ENCODE data around the gene PDPK1.
"Not testable (repeated sequence)": the region's sequence is repeated elsewhere in the genome, so short reads cannot be mapped to it uniquely, and the experiment has no call there.

PDPK1 gene

DNA sequence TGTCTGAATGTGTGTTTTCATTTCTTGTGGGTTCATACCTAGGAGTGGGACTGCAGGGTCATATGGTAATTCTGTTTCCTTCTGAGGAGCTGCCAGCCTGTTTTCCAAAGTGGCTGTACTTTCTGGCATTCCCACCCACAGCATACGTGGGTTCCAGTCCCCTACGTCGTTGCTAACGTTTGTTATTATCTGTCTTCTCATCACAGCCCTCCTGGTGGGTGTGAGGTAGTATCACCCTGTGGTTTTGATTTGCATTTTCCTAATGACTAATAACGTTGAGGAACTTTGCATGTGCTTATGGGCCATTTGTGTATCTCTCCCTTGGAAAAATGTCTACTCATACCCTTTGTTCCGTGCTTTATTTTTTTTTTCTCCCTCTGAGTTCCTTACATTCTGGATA lies 89.3 kb downstream of the PDPK1 start:
- DNase-seq; in situ Hi-C loops (cut with HindIII; ENCODE audit: low pct_ligation_motif_present, low pct_unique_long_range_greater_than_20kb, low sequenced_read_pairs): not testable (repeated sequence)

DNA sequence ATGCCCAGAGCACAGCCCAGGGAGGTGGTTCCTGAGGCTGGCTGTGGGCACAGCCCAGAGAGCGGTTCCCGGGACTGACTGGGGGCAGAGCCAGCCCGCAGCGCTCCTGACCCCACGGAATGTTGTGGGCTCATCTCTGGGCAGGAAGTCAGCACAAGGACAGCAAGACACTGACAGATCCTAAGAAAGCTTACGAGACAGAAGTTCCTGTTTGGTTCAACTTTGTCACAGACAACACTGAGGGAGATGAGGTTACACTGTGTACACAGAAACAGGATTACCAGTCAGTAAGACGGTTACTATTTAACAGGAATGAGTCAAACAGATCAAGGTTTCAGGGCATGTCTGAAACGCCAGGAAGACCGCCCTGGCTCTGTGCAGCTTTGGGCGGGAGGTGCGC lies 93.4 kb downstream of the PDPK1 start:
- DNase-seq; in situ Hi-C loops (cut with HindIII; ENCODE audit: low pct_ligation_motif_present, low pct_unique_long_range_greater_than_20kb, low sequenced_read_pairs): not testable (repeated sequence)

DNA sequence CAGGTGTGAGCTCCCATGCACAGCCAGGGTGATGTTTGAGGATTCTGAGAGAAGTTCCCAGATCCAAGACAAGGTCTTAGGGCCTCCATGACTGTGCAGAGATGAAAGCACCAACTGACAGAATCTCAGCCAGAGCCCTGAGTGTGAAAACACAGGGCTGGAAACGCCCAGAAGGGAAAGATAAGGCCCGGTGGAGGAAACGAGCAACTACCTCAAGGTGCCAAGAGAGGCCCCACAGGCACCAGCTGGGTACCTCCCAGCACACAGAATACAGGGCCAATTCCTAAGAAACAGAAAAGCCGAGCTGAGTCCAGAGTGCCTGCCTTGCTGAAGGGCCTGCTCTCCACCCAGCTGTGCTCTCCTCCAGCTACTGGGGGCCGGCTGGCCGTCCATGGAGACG lies 94.5 kb downstream of the PDPK1 start:
- in situ Hi-C loops (cut with HindIII; ENCODE audit: low pct_ligation_motif_present, low pct_unique_long_range_greater_than_20kb, low sequenced_read_pairs); DNase-seq: not testable (repeated sequence)

DNA sequence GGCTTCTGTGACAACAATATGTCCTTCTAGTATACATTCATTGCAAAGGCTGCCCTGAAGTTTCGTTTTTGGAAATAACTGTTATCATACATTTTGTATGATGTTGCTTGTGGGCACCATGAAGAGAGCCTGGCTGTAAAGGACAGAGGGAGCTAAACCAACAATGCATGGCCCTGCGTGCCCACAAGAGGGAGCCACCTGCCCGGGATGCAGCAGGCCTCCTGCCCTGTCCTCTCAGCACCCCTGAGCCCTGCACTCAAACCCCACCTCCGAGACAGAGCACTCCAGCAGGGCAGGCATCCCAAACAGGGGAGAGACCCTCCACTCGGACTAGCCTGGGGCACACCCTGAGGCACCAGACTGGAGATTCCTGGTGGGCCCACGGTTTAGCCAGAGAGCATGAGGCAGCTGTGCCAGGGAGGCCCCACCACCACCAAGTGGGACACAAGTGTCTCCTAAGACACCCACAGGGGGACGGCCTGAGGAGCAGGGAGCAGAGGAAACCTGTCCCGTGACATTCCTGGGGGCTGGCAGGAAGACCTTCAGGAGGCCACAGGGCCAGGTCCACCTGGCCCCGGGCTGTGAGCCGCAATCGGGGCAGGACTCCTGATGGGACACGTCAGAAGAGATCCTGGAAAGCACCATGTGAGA lies 101.4 kb downstream of the PDPK1 start:
- in situ Hi-C loops (cut with HindIII; ENCODE audit: low pct_ligation_motif_present, low pct_unique_long_range_greater_than_20kb, low sequenced_read_pairs); DNase-seq: not testable (repeated sequence)

DNA sequence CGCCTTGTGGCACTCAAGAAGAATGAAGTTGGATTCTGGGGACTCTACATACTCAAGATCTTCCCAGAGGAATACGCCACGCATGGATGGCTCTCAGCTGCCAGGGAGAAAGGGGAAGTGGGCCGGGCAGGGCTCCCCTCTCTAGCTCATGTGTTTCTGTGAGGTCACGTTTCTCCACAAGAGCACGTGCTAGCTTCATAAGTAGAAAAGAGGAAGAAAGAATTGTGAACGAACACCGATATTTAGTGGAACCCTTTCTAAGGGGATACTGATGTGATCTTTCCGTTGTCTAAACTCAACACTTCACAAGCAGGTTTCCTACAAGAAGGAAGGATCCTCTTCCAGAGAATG lies 101.9 kb downstream of the PDPK1 start:
- DNase-seq; in situ Hi-C loops (cut with HindIII; ENCODE audit: low pct_ligation_motif_present, low pct_unique_long_range_greater_than_20kb, low sequenced_read_pairs): not testable (repeated sequence)

DNA sequence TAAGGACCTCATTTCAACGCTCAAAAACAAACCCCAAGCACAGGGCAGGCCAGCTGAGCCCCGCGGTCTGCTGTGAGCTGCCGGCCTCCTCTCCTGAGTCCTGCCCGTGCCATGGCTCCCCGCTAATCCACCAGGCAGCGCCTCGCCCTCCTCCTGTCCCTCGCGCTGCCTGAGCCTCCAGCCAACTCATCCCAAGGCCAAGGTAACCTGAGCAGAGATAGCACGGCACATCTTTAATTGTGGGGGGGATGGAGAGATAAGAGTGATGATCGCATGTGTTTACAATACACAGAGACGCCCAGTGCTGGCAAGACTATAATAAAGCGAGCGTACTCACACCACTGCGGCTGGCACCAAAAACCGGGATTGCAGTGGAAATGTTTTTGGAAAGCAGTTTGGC lies 104.7 kb downstream of the PDPK1 start:
- DNase-seq; in situ Hi-C loops (cut with HindIII; ENCODE audit: low pct_ligation_motif_present, low pct_unique_long_range_greater_than_20kb, low sequenced_read_pairs): not testable (repeated sequence)

DNA sequence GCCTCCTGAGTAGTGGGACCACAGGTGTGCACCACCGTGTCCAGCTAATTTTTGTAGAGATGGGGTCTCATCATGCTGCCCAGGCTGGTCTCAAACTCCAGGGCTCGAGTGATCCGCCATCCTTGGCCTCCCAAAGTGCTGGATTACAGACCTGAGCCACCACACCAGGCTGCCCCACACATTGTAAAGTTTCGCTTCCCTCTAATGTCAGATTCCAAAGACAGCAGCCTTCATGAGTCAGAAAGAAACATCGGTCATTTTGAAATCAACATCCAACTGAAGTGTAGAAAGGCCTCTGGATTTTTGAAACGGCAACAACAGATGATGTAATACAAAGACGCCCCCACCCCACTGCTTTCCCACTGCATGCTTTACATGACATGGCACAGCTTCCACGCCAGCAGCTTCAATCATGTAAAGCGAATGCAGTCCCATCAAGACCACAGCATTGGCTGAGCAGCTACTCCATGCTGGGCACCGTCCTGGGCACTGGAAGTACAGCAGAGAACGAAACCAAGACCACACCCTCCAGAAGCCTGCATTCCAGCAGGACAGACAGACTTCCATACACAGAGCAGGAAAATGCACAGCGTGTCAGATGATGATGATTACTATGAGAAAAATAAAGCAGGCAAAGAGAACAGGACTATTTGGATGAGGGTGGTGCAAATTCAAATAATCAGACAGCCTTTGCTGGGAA lies 107.1 kb downstream of the PDPK1 start:
- in situ Hi-C loops (cut with HindIII; ENCODE audit: low pct_ligation_motif_present, low pct_unique_long_range_greater_than_20kb, low sequenced_read_pairs); DNase-seq: not testable (repeated sequence)

DNA sequence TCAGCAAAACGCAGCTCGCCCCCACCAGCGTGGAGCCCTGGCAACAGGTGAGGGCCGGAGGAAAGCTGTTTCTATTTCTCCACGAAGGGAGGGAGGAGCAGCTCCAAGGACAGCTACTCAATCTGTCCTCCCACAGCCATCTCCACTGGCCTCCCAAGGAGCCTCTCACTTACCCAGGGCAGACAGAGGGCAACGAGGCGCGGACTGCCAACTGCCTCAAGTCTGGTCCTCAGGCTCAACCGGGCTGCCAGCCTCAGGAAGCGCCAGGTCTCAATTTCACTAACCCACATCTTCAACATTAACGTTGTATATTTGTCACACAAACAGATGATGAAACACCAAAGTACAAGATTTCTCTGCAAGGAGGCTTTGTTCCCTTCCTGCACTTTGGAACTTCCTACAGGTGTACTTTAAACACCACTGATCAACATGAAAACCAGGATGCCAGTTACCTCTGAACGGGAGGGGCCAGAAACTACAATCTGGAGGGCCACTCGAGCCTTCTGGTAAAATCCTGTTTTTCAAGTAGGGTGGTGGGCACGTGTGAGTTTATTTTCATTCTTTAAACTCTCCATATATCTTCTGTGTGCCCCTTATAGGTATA lies 113.5 kb downstream of the PDPK1 start:
- DNase-seq; in situ Hi-C loops (cut with HindIII; ENCODE audit: low pct_ligation_motif_present, low pct_unique_long_range_greater_than_20kb, low sequenced_read_pairs): not testable (repeated sequence)
